GM23338 (cell line): ENCODE measurements around the gene SELENOV. TPM values are rescaled to one million over a fixed set of nuclear protein-coding genes. Genes with fewer than 3 reads are reported as not detected.

Experiments used
- ATAC-seq: fragments of 200-7000 bp; cut with Tn5 transposase; 3 replicates; pipeline ENCODE4 v1.9.1; 2020
- DNase-seq: peaks from one replicate; pipeline ENCODE4 v3.0.0-alpha.2; 2015; ENCODE audit warnings: low spot score
- H2AFZ ChIP-seq: fragments of 200-600 bp; sonication (generic); 2 replicates; pipeline ENCODE4 v1.8.0; 2016; ENCODE audit warnings: antibody characterized with exemption, mild to moderate bottlenecking, moderate library complexity
- H3F3A ChIP-seq: fragments of 200-600 bp; sonication (generic); replicated peaks from 2 replicates; pipeline ENCODE4 v1.8.0; 2017; ENCODE audit warnings: antibody characterized with exemption, mixed run types, low read depth
- H3K27ac ChIP-seq: fragments of 200-600 bp; sonication (generic); 2 replicates; pipeline ENCODE4 v1.6.1; 2016; ENCODE audit warnings: low read depth
- H3K27me3 ChIP-seq: fragments of 200-600 bp; sonication (generic); 2 replicates; pipeline ENCODE4 v1.8.0; 2016; ENCODE audit warnings: mild to moderate bottlenecking, mixed run types, moderate library complexity; ENCODE audit not compliant: insufficient read depth
- H3K36me3 ChIP-seq: fragments of 200-600 bp; sonication (generic); 2 replicates; pipeline ENCODE4 v1.8.0; 2016; ENCODE audit warnings: mild to moderate bottlenecking; ENCODE audit not compliant: insufficient read depth
- H3K4me1 ChIP-seq: fragments of 200-600 bp; sonication (generic); 2 replicates; pipeline ENCODE4 v1.8.0; 2016; ENCODE audit warnings: mild to moderate bottlenecking, moderate library complexity; ENCODE audit not compliant: insufficient read depth
- H3K4me2 ChIP-seq: fragments of 200-600 bp; sonication (generic); 2 replicates; pipeline ENCODE4 v1.7.1; 2017; ENCODE audit warnings: mixed run types
- H3K4me3 ChIP-seq: fragments of 200-600 bp; sonication (generic); 2 replicates; pipeline ENCODE4 v1.6.1; 2016; ENCODE audit warnings: mixed run types
- H3K79me2 ChIP-seq: fragments of 200-600 bp; sonication (generic); replicated peaks from 2 replicates; pipeline ENCODE4 v1.8.0; 2017; ENCODE audit warnings: mild to moderate bottlenecking; ENCODE audit not compliant: insufficient read depth
- H3K9me2 ChIP-seq: fragments of 200-600 bp; sonication (generic); 2 replicates; pipeline ENCODE4 v1.8.0; 2017; ENCODE audit not compliant: insufficient read depth
- H4K20me1 ChIP-seq: fragments of 200-600 bp; sonication (generic); replicated peaks from 2 replicates; pipeline ENCODE4 v1.8.0; 2017; ENCODE audit warnings: mild to moderate bottlenecking; ENCODE audit not compliant: insufficient read depth
- H3K27ac Mint-ChIP-seq: 2 replicates; pipeline ENCODE4 v1.8.0; 2020; ENCODE audit warnings: inconsistent platforms, mild to moderate bottlenecking, moderate library complexity, mixed read lengths
- H3K27me3 Mint-ChIP-seq: 3 replicates; pipeline ENCODE4 v1.8.0; 2022; ENCODE audit warnings: low read depth, mild to moderate bottlenecking, moderate library complexity, mixed read lengths, inconsistent platforms; ENCODE audit not compliant: insufficient read depth, poor library complexity
- H3K36me3 Mint-ChIP-seq: 3 replicates; pipeline ENCODE4 v1.8.0; 2021; ENCODE audit warnings: low read depth, mild to moderate bottlenecking, inconsistent platforms, moderate library complexity, mixed read lengths
- H3K4me1 Mint-ChIP-seq: 3 replicates; pipeline ENCODE4 v1.8.0; 2020; ENCODE audit warnings: mild to moderate bottlenecking, inconsistent platforms, mixed read lengths
- H3K4me3 Mint-ChIP-seq: 3 replicates; pipeline ENCODE4 v1.8.0; 2021; ENCODE audit warnings: moderate library complexity, mild to moderate bottlenecking, inconsistent platforms, mixed read lengths
- H3K9me3 Mint-ChIP-seq: 3 replicates; pipeline ENCODE4 v1.8.0; 2020; ENCODE audit warnings: moderate library complexity, mild to moderate bottlenecking, inconsistent platforms, mixed read lengths
- CREB1 ChIP-seq: fragments of 250-450 bp; sonication (Bioruptor Pico); IDR thresholded peaks from 2 replicates; pipeline ENCODE4 v1.5.0; 2020; ENCODE audit warnings: low read depth, mild to moderate bottlenecking, moderate library complexity
- CTCF ChIP-seq, 2 experiments: fragments of 200-600 bp in 1 of 2; sonication (generic) in 1 of 2; conservative IDR thresholded peaks; 2 replicates each; pipeline versions ENCODE4 v1.5.1 to v1.6.1; 2016 to 2017; ENCODE audit warnings: antibody characterized with exemption in 2 of 2, low read depth in 2 of 2, mild to moderate bottlenecking in 2 of 2, moderate library complexity in 1 of 2
- ETS1 ChIP-seq: IDR thresholded peaks from 2 replicates; pipeline ENCODE4 v1.6.1; 2016; ENCODE audit warnings: antibody characterized with exemption
- EZH2 ChIP-seq: fragments of 200-600 bp; sonication (generic); IDR thresholded peaks from one replicate; pipeline ENCODE4 v1.8.0; 2017; ENCODE audit warnings: antibody characterized with exemption, mild to moderate bottlenecking, low read depth; ENCODE audit not compliant: unreplicated experiment
- EZH2phosphoT487 ChIP-seq: fragments of 200-600 bp; sonication (generic); IDR thresholded peaks from one replicate; pipeline ENCODE4 v1.8.1; 2018; ENCODE audit warnings: antibody characterized with exemption; ENCODE audit not compliant: unreplicated experiment
- NANOG ChIP-seq: IDR thresholded peaks from 2 replicates; pipeline ENCODE4 v1.6.1; 2016; ENCODE audit warnings: antibody characterized with exemption, borderline replicate concordance
- POLR2AphosphoS5 ChIP-seq: IDR thresholded peaks from 2 replicates; pipeline ENCODE4 v1.6.1; 2016; ENCODE audit warnings: antibody characterized with exemption, low read depth
- REST ChIP-seq: IDR thresholded peaks from one replicate; pipeline ENCODE4 v1.6.1; 2018; ENCODE audit warnings: antibody characterized with exemption; ENCODE audit not compliant: unreplicated experiment
- STAT1 ChIP-seq: IDR thresholded peaks from one replicate; pipeline ENCODE4 v1.6.1; 2016; ENCODE audit warnings: antibody characterized with exemption; ENCODE audit not compliant: unreplicated experiment
- ZNF114 ChIP-seq: fragments of 250-450 bp; sonication (Bioruptor Pico); IDR thresholded peaks from 2 replicates; pipeline ENCODE4 v1.5.0; 2020; ENCODE audit warnings: mild to moderate bottlenecking, moderate library complexity
- ZNF331 ChIP-seq: fragments of 250-450 bp; sonication (Bioruptor Pico); IDR thresholded peaks from 2 replicates; pipeline ENCODE4 v1.5.0; 2020; ENCODE audit warnings: low read depth, mild to moderate bottlenecking, moderate library complexity
- polyA plus RNA-seq: library from polyadenylated mRNA; unstranded; fragments of >200 nt; fragmentation: Nextera tagmentation; extraction: Ambion mirVana; gene quantifications from 2 replicates; pipeline ENCODE4 v1.2.1, GENCODE V29; 2016
- total RNA-seq: library from RNA; depleted of rRNA; stranded (reverse); fragments of >200 nt; shearing (Covaris generic); gene quantifications from 2 replicates; pipeline ENCODE4 v1.2.3, GENCODE V29; 2014

SELENOV gene
- total and polyA plus RNA-seq, 2 experiments from 2014 or later = 8.0 to 8.7 TPM

- Histone ChIP-seq H3K36me3 (peaks cover 24% of the 10 kb centered on the region), H4K20me1 (0 out of 2 replicates have a peak, but pooled peaks cover 10% of the 10 kb centered on the region), H3K27me3 (no peaks in the 10 kb centered on the region), H3K4me2 (no peak overlapping the region), H3K27ac (no peak overlapping the region), H3K4me3 (no peak overlapping the region), H3F3A (peaks cover 12% of the 10 kb centered on the region; the same call in 1 of the 2 replicates), H3K9me2 (no peaks in the 10 kb centered on the region), H3K4me1 (no peaks in the 10 kb centered on the region), H2AFZ (no peak overlapping the region), H3K79me2 (no peaks in the 10 kb centered on the region; the same call in 1 of the 2 replicates)
- ATAC-seq = no peak
- Mint-ChIP-seq H3K9me3 (no peaks in the 10 kb centered on the region; the same call in 2 of the 3 replicates), H3K27ac (no peak overlapping the region), H3K4me3 (no peak overlapping the region), H3K27me3 (peaks cover 15% of the 10 kb centered on the region), H3K4me1 (peaks cover 8% of the 10 kb centered on the region; the same call in 2 of the 3 replicates), H3K36me3 (peaks cover 70% of the 10 kb centered on the region)
- TF ChIP-seq STAT1 (no peak), REST (no peak), CREB1 (CRISPR knock-in tag) (no peak), POLR2AphosphoS5 (no peak), ZNF114 (no peak), ZNF331 (CRISPR knock-in tag) (no peak), ETS1 (no peak), CTCF (conservative IDR thresholded peaks at IDR 0.05; ENCODE audit: low read depth in 2 of 2) (no peak), EZH2phosphoT487 (no peak), EZH2 (no peak), NANOG (no peak)
- DNase-seq = no peak
These were observed 41.4 kb upstream of the SELENOV start for GRCh38 chr19:39473443-39473960.
